Testis (tissue), 2 donors: ENCODE measurements around the gene SPG11.

Source experiments
- CTCF ChIP-seq, 3 experiments: fragments of 450-650 bp in 2 of 3; fragments of 200-600 bp in 1 of 3; sonication (generic) in 1 of 3; IDR thresholded peaks; one replicate each; pipeline ENCODE4 v1.5.1; 2016 to 2019; ENCODE audit warnings: antibody characterized with exemption in 3 of 3, mild to moderate bottlenecking in 2 of 3, moderate library complexity in 1 of 3
- POLR2A ChIP-seq: fragments of 450-650 bp; IDR thresholded peaks from one replicate; pipeline ENCODE4 v1.6.1; 2017; ENCODE audit warnings: antibody characterized with exemption, mild to moderate bottlenecking, moderate library complexity

GRCh38 chr15:44584162-44584749, 79.2 kb downstream of the SPG11 start:
- no peak for TF ChIP-seq POLR2A
- no peak for TF ChIP-seq CTCF (IDR thresholded peaks at IDR 0.05)
